NCI-H2029 treated with DMSO at 0.1 percent for 48 hours (cell line): ENCODE results near the gene SPIN1.

Experiments
- DNase-seq: peaks from one replicate; lab custom pipeline; 2025; lab: John Stamatoyannopoulos, UW

Gene SPIN1

DNA sequence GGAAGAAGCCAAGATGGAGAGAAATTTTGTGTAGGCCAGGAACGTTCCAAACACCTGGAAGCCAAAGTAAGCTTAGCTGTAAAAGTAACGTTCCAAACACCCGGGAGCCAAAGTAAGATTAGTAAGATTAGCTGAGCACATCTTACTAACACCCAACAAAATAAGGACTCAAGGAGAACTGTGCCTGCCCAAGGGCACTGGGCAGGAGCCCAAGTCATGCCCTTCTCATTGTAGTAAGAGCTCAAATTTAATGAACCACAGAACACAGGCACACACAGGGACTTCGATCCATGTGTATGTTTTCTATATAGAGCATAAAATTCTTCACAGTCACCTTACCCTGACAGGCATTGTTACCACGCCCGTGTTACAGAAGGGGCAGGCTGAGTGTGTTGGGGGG lies 110.6 kb downstream of the SPIN1 start:
- DNase-seq, result no peak

DNA sequence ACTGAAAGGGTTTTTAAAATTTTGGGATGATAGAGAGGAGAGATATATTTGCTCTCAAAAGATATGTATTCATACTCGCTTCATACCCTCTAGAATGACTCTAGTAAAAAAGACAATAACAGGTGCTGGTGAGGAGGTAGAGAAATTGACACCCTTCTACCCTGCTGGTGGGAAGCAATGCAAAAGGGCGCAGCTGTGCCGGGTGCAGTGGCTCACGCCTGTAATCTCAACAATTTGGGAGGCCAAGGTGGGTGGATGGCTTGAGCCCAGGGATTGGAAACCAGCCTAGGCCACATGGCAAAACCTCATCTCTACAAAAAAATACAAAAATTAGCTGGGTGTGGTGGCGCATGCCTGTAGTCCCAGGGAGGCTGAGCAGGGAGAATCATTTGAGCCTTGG lies 112.8 kb downstream of the SPIN1 start:
- DNase-seq, result no peak

DNA sequence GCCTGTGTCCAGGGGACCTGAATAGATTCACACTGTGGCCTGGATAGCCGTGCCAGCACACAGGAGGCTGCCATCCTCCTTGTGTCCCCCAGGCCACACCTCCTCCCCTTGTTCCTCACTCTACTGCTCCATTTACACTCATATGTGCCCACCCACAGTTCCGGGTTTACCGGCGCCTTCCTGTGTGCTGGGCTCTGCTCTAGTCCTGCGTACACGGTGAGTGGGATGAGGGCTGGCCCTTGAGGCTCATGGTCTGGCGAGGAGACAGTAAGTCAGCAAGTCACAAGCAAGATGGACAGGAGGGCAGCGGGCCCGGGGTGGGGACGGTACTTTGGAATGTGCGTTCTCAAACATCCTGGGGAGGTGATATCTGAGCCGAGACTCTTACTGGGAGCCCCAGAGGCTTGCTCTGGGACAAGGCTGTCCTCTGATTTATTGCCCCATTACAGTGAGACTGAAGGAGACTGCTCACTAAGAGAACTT lies 114.3 kb downstream of the SPIN1 start:
- DNase-seq, result no peak

DNA sequence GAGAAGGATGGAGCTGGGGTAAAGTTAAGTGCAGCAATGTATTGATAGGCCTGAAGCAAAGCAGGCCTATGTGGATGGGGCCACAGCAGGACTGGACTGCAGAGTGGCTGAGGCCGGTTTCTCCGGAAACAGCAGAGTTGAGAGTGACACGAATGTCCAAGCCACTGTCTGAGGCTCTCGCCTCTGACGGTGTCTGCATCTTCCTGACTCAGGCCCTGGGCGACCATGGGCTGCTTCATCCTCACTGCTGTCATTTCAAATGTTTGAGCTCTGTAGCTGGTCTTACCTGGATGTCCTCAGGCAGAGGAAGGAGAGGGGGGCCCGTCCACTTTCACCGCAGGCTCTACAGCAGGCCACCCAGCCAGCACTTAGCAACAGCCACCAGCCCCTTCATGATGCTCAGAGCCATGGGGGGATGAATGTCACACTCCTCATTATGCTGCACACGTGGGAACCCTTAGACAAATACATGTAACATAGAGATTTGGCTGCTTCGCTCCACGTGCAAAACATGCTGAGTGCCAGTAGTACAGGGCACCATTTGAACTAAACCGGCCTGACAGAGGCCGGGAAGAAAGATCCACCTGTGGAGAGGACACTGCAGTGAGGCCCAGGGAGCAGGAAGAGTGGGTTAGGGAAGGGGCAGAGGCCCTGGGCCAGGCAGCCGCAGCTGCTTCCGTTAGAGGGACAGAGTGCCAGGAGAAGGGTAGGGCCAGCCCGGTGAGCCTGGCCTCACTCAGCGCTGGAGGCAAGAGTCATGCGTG lies 115.0 kb downstream of the SPIN1 start:
- no peak for DNase-seq

DNA sequence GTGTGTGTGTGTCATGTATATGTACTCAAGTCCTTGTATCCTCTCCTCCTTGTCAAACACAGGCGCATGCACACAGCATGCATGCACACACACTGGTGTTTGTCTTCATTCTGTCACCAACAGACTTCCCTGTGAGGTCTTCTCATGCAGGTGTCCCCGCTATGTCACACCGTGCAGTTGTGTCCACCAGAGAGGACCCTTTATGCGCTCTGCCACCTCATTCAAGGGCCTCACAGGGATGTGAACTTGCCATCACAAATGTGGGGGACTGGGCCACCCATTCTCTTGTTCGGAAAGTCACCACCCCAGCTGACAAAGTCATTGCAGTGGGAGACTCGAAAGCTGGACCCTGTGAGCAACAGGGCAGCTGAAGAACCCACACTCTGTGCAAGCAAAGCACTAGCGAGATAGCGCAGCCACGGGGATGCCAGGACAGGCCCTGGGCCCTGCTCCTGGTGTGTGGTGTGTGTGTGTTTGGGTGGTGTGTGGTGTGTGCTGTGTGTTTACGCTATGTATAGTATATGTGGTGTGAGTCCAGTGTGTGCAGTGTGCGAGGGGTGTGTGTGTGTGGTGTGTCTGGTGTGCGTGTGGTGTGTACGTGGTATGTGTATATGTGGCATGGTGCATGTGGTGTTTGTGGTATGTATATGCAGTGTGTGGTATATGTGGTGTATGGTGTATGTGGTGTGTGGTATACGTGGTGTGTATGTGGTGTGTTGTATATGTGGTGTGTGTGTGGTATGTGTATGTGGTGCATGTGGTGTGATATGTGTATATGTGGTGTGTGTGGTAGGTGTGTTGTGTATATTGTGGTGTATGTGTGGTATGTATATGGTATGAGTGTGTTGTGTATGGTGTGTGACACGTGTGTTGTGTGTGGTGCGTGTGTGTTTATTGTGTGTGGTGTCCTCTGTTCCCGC lies 115.9 kb downstream of the SPIN1 start:
- DNase-seq, result no peak

DNA sequence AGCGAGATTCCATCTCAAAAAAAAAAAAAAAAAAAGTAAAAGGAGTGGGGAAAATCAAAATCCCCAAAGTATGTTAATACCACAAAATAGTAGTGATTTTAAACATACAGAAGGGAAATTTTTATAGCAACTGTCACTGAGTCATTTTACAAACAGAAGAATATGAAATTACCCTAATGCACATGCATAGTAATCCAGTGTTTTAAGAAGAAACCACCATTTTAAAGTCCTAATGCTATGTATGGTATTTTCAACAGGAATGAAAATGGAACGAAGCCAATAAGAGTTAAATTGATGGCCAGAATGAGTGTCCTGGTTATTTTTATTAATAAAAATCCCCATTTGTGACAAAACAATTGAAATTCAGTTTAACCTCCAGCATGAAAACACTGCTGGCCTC lies 120.1 kb downstream of the SPIN1 start:
- DNase-seq, result no peak

DNA sequence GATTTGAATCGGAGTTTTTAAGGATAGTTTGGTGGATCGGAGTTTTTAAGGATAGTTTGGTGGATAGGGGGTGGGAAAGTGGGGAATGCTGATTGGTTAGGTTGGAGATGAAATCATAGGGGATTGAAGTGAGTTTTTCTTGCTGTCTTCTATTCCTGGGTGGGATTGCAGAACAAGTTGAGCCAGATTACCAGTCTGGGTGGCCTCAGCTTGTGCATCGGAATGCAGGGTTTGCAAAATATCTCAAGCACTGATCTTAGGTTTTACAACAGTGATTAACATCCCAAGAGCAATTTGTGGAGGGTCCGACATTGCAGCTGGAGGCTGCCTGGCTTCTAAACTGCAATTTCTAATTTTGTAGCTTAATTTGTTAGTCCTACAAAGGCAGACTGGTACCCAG lies 123.7 kb downstream of the SPIN1 start:
- no peak for DNase-seq

DNA sequence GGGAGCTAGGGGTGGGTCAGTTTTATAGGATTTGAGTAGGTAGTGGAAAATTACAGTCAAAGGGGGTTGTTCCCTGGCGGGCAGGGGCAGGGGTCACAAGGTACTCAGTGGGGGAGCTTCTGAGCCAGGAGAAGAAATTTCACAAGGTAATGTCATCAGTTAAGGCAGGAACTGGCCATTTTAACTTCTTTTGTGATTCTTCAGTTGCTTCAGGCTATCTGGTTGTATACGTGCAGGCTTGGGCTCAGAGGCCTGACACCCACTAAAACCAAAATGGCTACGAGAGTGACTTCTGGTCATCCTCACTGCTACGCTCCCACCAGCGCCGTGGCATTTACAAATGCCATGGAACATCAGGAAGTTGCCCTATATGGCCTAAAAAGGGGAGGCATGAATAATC lies 126.0 kb downstream of the SPIN1 start:
- DNase-seq, result no peak

DNA sequence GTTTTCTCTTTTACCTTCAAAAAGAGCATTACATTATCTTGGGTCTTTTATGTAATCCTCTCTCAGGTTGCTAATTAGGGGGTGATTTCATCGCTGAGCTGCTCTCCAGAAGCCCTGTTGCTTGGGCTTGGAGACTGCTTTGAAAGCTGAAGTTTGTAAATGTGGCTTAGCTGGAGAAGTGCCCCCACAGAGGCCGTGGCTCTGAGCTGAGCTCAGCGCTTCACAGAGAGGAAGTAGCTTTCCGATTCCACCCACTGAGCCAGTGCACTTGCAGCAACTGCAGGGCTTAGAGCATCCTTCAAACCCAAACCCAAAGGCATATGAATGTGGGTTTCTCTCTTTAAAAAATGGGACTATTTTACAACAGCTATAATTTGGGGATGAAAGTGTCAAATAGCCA lies 133.1 kb downstream of the SPIN1 start:
- no peak for DNase-seq

DNA sequence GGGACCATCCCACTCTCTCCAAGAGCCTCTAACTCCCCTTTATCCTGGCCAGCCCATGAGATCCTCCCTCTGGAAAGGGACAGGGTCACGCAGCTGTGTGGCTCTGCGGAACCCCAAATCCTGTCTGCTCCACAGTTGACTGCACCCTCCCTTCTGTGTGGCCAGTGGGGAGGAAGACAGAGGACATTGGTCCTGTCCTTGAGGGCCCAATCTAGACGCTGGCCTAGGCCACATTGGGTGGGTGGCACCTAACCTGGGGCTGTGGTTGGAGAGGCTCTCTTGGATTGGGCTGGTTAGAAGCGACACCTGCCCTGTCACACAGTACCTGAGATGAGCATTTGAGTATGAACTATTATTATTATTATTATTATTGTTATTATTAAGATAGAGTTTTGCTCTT lies 134.1 kb downstream of the SPIN1 start:
- no peak for DNase-seq

DNA sequence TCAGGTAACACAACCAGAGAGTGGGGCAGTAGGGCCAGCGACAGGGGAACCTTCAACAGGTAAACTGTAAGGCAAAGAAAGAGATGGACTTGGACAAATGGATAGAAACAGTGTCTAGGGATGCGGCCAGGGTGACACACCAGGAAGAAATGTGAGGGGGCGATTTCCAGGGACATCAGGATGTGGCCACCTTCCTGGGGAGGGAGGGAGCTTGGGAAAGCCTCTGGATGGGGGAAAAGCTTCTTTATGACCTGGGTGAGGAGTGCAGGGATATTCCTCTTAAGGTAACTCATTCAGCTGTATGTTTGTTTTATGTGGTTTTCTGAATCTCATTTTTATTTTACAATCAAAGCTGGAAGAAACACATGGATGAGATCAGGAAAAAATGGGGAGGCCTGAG lies 134.8 kb downstream of the SPIN1 start:
- no peak for DNase-seq

DNA sequence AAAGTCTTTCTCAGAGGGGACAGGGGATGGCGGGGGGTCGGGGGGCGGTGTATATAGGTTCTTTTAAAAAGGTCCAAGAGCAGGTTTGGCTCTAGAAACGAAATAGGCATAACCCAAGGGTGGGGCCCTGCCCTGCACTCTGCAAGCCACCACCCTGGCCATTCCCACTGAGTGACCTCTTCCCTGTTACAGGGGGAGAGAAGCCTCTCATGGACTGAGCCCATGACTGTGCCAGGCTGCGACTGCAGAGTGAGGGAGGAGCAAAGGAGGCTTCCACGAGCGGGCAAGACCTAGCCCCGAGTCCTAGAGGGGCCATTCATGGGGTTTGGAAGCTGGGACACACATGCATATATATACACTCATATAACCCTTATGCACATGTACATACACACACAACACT lies 136.7 kb downstream of the SPIN1 start:
- DNase-seq, result no peak

DNA sequence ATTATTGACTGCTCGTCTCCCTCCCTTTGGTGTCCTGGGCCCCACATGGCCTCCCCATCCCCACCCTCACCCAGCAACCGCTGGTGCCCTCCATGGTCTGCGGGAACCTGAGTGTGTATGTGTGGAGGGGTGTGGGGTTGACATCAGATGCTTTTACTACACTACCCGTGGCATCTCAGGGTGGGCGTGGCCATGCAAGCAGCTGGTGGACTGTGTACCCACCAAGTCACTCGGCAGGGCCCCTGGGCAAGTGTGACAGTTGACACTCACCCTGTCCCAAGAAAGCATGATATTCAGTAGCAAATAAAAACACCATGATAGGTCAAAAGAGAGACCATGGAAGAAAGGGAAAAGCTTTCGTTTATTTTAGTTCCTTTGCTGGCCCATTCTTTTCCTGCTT lies 139.4 kb downstream of the SPIN1 start:
- no peak for DNase-seq
